ENCODE measurements around the gene RGS3.
"Not testable (repeated sequence)": the region's sequence is repeated elsewhere in the genome, so short reads cannot be mapped to it uniquely, and the experiment has no call there.

GRCh38 chr9:113549892-113550291 lies 86.4 kb downstream of the RGS3 start:
- TF ChIP-seq, protein P1, sequence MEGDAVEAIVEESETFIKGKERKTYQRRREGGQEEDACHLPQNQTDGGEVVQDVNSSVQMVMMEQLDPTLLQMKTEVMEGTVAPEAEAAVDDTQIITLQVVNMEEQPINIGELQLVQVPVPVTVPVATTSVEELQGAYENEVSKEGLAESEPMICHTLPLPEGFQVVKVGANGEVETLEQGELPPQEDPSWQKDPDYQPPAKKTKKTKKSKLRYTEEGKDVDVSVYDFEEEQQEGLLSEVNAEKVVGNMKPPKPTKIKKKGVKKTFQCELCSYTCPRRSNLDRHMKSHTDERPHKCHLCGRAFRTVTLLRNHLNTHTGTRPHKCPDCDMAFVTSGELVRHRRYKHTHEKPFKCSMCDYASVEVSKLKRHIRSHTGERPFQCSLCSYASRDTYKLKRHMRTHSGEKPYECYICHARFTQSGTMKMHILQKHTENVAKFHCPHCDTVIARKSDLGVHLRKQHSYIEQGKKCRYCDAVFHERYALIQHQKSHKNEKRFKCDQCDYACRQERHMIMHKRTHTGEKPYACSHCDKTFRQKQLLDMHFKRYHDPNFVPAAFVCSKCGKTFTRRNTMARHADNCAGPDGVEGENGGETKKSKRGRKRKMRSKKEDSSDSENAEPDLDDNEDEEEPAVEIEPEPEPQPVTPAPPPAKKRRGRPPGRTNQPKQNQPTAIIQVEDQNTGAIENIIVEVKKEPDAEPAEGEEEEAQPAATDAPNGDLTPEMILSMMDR (IDR thresholded peaks at IDR 0.05 in 8 of 11, conservative IDR thresholded peaks at IDR 0.05 in 3 of 11): not testable (repeated sequence)
- TF ChIP-seq POLR2A, POLR2AphosphoS5 (IDR thresholded peaks at IDR 0.05): not testable (repeated sequence)
